ENCODE measurements around the gene AGO4.

DNA sequence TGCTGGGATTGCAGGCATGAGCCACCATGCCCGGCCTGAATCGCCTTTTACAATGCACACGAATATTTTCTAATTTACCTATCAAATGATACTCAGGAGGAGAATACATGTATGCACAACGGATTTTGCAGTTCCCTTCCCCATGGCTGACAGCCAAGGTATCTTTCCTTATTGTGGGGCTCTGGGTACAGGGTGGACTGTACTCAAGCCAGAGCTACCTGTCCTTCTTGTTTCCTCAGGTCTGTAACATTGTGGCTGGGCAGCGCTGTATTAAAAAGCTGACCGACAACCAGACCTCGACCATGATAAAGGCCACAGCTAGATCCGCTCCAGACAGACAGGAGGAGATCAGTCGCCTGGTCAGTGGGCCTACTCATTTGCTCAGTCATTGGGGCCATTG, 93.4 kb downstream of the AGO4 start:
- TF ChIP-seq, protein P1, sequence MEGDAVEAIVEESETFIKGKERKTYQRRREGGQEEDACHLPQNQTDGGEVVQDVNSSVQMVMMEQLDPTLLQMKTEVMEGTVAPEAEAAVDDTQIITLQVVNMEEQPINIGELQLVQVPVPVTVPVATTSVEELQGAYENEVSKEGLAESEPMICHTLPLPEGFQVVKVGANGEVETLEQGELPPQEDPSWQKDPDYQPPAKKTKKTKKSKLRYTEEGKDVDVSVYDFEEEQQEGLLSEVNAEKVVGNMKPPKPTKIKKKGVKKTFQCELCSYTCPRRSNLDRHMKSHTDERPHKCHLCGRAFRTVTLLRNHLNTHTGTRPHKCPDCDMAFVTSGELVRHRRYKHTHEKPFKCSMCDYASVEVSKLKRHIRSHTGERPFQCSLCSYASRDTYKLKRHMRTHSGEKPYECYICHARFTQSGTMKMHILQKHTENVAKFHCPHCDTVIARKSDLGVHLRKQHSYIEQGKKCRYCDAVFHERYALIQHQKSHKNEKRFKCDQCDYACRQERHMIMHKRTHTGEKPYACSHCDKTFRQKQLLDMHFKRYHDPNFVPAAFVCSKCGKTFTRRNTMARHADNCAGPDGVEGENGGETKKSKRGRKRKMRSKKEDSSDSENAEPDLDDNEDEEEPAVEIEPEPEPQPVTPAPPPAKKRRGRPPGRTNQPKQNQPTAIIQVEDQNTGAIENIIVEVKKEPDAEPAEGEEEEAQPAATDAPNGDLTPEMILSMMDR (IDR thresholded peaks at IDR 0.05): no peak
- TF ChIP-seq POLR2AphosphoS5 (IDR thresholded peaks at IDR 0.05): no peak

All from upper lobe of left lung (tissue), 4 donors.